ENCODE data around the gene PRKCZ. TPM values are rescaled to one million over a fixed set of nuclear protein-coding genes. Genes with fewer than 3 reads are reported as not detected.

The PRKCZ gene
- total and polyA plus RNA-seq, 9 of the 15 experiments (the other 6 are each of a cell fraction or from before 2014, with no cell fraction given): 0.07 to 3.1 (median 1.3) TPM

- TF ChIP-seq TGIF2 (CRISPR knock-in tag; IDR thresholded peaks at IDR 0.05) (no peak), KDM4B (IDR thresholded peaks at IDR 0.05; ENCODE audit: borderline replicate concordance in 2 of 2, low read depth in 1 of 2) (no peak), SUPT5H (IDR thresholded peaks at IDR 0.05) (no peak), ZKSCAN3 (CRISPR knock-in tag; IDR thresholded peaks at IDR 0.05) (no peak)
Measured at GRCh38 chr1:2091611-2092604, 41.7 kb downstream of the PRKCZ start (continued).

GRCh38 chr1:2093055-2093454 lies 42.8 kb downstream of the PRKCZ start:
- ATAC-seq (peak; percentile 8; the same call in 2 of the 3 replicates), FAIRE-seq (no peak), DNase-seq (ENCODE audit: extremely low read depth in 1 of 4, low spot score in 3 of 4) (no peak)
- Histone ChIP-seq H3K4me1 (replicated peaks in 1 of 2; ENCODE audit: control insufficient read depth in 2 of 2, insufficient read depth in 2 of 2, low read length in 2 of 2) (peaks cover 0 to 43% of the 10 kb centered on the region in 2 experiments; a peak in 2 of 5 replicates), H3K9ac (ENCODE audit: insufficient read depth in 1 of 2, low read depth in 2 of 2, low read length in 2 of 2) (no peak overlapping the region), H3K36me3 (ENCODE audit: control insufficient read depth, insufficient read depth, low read length) (no peaks in the 10 kb centered on the region), H2AFZ (ENCODE audit: low read depth, low read length) (no peak overlapping the region), H3K4me2 (ENCODE audit: insufficient read depth, low read length) (no peak overlapping the region), H3K9me1 (ENCODE audit: control insufficient read depth, insufficient read depth, low read length) (no peaks in the 10 kb centered on the region), H3K79me2 (ENCODE audit: control insufficient read depth, insufficient read depth, low read length) (no peaks in the 10 kb centered on the region), H3K4me3 (no peak overlapping the region), H4K20me1 (replicated peaks; ENCODE audit: control insufficient read depth, insufficient read depth, low read length) (peaks cover 4% of the 10 kb centered on the region; the same call in 1 of the 2 replicates), H3K27ac (ENCODE audit: extremely low read depth, low read depth, low read length) (no peak overlapping the region), H3K9me3 (replicated peaks; ENCODE audit: control insufficient read depth, insufficient read depth, low read depth, low read length) (no peaks in the 10 kb centered on the region), H3K27me3 (ENCODE audit: control insufficient read depth in 2 of 2, insufficient read depth in 2 of 2, low read length in 2 of 2) (peaks cover 34 to 86% of the 10 kb centered on the region in 2 experiments)
- CTCF ChIA-PET (ENCODE audit: low intra/inter-chr PET ratio): no interaction called here
- in situ Hi-C loops (cut with MboI): no loop called here
- TF ChIP-seq MAX (CRISPR knock-in tag; IDR thresholded peaks at IDR 0.05) (0 out of 2 replicates have a peak, but pooled peaks have one; percentile 28), ZFP36 (IDR thresholded peaks at IDR 0.05; ENCODE audit: low read depth, low read length, partially characterized antibody) (peak; percentile 15), MCM2 (IDR thresholded peaks at IDR 0.05; ENCODE audit: low read depth) (no peak), E2F6 (IDR thresholded peaks at IDR 0.05; ENCODE audit: borderline replicate concordance in 1 of 2, extremely low read depth in 1 of 2, insufficient read depth in 1 of 2, insufficient read length in 1 of 2, low read depth in 1 of 2, low read length in 1 of 2, poor library complexity in 1 of 2, severe bottlenecking in 1 of 2) (peak in 1 of 2 experiments; percentile 26)
- 13% methylated on average over 12 of the region's 14 CpGs for WGBS (ENCODE audit: insufficient coverage, low coverage, missing lambda C conversion rate)
- POLR2A ChIA-PET: interaction anchor here (0.7 to 1.1 kb wide), 5 partner anchors 11 to 288 kb away, joined by 3 to 6 read pairs (median 4); no protein-coding TSS in a partner anchor
- BruUV-seq (replicated peaks): no TSS peak
- intact Hi-C loops (cut with micrococcal nuclease): no loop called here
